ENCODE results near the gene EEA1.
"Not testable (repeated sequence)": the region's sequence is repeated elsewhere in the genome, so short reads cannot be mapped to it uniquely, and the experiment has no call there.

DNA sequence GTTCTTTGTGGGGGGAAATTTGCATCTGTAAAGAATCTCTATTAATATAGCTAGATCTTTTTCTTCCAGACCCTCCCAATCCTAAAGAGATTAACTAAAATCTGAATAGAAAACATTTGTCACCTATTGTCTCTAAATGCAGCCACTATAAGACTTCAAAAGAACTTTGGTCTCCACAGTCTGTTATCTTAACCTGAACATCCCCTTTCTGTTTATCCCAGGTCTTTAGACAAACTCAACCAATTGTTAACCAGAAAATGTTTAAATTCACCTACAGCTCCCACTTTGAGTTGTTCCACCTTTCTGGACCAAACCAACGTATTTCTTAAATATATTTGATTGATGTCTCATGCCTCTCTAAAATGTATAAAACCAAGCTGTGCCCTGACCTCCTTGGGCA, 35.3 kb upstream of the EEA1 start:
- TF ChIP-seq EZH2phosphoT487 (IDR thresholded peaks at IDR 0.05; ENCODE audit: borderline replicate concordance, low read depth, low read length) = not testable (repeated sequence)
- TF ChIP-seq, protein P1, sequence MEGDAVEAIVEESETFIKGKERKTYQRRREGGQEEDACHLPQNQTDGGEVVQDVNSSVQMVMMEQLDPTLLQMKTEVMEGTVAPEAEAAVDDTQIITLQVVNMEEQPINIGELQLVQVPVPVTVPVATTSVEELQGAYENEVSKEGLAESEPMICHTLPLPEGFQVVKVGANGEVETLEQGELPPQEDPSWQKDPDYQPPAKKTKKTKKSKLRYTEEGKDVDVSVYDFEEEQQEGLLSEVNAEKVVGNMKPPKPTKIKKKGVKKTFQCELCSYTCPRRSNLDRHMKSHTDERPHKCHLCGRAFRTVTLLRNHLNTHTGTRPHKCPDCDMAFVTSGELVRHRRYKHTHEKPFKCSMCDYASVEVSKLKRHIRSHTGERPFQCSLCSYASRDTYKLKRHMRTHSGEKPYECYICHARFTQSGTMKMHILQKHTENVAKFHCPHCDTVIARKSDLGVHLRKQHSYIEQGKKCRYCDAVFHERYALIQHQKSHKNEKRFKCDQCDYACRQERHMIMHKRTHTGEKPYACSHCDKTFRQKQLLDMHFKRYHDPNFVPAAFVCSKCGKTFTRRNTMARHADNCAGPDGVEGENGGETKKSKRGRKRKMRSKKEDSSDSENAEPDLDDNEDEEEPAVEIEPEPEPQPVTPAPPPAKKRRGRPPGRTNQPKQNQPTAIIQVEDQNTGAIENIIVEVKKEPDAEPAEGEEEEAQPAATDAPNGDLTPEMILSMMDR (conservative IDR thresholded peaks at IDR 0.05; ENCODE audit: low read length) = not testable (repeated sequence)
